OCI-M1 (cell line): ENCODE data around the gene NLRP1.
"Not testable (repeated sequence)": the region's sequence is repeated elsewhere in the genome, so short reads cannot be mapped to it uniquely, and the experiment has no call there.

Experiments used
- DNase-seq: peaks from one replicate; lab custom pipeline; 2025; lab: John Stamatoyannopoulos, UW

Gene NLRP1

DNA sequence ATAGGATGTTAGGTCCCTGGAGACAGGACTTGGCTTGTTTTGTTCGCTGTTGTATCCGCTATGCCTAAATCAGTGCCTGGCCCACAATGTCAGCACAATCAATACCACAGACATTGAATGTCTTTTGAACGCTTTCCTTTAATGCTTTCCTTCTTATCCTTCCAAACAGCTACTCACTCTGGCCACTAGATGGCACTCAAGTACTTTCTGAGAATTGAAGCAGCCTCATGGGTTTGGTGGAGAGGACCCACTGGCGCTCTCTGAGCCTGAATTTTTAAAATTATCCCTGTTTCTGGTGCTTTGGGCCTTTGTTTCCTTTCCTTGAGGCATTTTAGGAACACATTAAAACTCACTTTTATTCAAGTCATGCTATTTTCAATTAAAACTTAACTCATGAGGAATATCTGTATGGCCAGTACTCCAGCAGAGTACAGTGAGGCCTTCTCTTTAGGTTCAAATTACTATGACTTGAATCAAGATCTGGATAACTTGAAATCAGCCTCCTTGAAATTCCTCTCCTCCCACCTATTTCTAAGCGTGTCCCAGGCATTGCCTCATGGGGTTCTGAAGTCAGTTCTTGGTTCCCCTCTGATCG, 3.2 kb upstream of the NLRP1 start:
- peak; percentile 83 for DNase-seq

DNA sequence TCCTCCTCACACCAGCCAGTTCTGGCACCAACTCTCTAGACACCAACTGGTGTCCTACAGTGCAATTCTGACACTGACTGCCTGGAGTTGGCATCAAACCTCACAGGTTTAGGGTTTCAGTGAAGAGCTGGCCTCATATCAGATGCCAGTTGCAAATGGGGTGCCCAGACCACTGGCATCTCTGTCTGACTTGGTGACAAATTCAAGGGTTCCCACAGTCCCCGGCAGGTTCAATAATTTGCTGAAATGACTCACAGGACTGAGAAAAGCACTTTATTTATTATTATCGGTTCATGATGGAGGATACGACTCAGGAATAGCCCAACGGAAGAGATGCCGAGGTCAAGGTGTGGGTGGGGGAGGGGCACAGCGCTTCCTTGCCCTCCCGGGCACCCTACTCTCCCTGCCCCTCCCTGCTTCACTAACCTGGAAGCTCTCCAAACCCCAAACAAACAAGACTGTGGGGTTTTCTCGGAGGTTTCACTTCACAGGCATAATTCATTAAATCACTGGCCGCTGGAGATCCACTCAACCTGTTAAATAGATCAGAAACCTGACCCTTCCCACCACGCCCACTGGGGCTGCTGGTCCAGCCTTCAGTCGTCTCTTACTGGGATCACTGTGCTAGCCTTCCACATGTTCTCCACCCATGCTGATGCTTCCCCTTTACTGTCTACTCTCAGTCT, 1.7 kb upstream of the NLRP1 start:
- DNase-seq = no peak

DNA sequence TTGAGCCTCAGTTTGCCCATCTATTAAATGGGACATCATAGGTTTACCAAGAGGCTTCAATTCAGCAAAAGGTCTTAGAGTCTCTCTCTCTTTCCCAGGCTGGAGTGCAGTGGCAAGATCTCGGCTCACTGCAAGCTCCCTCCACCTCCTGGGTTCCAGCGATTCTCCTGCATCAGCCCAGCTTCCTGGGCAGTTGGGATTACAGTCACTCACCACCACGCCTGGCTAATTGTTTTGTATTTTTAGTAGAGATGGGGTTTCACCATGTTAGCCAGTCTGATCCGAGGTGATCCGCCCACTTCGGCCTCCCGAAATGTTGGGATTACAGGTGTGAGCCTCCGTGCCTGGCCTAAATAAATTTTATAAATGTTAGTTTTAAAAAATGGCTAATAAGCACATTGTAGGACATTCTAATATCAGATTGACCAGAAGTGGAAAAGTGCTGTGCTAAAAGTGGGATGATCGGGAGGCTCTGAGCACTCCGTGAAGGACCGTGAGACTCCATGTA, 1.0 kb upstream of the NLRP1 start:
- no peak for DNase-seq

DNA sequence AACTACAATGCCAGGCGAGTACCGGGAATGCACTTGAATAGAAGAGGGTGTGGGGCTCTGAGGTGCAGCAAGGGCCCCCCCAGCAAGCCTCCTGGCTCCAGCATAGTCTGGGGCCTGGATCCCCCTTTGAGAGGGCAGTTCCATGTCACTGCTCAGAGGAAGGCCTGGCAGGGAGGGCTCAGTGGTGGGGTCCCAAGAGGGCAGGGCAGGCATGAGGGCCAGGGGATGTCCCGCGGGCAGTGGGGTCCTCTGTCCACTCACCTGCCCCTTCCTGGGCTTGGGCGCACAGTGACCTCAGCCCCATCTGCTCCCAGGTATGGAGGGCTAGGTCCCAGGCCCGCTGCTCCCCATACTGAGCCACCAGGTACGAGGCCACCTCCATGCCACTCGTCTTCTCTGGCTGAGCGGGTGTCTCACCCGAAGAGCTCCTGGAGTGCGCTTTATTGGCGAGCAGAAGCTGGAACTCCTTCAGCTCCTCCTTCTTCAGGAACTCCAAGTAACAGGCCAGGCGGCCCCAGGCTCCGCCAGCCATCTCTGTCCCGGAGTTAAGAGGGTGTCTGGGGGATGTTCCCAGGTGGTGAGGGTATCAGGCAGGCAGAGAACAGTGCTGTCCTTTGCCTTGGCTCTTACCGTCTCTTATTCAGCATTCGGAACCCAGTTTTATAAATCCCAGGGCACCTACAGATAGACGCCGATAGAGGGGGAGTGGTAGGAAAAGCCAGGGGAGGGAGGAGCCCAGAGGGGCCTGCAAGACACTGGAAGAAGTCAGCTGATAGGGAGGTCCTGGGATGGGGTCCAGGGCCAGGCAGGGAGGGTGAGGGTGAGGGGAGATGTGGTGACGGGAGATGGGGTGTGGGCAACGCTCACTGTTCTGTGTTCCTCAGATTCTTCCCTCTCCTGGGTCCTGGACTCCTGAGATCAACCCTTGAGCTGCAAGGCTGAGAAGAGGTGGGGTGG, 605 bp downstream of the NLRP1 start:
- no peak for DNase-seq

DNA sequence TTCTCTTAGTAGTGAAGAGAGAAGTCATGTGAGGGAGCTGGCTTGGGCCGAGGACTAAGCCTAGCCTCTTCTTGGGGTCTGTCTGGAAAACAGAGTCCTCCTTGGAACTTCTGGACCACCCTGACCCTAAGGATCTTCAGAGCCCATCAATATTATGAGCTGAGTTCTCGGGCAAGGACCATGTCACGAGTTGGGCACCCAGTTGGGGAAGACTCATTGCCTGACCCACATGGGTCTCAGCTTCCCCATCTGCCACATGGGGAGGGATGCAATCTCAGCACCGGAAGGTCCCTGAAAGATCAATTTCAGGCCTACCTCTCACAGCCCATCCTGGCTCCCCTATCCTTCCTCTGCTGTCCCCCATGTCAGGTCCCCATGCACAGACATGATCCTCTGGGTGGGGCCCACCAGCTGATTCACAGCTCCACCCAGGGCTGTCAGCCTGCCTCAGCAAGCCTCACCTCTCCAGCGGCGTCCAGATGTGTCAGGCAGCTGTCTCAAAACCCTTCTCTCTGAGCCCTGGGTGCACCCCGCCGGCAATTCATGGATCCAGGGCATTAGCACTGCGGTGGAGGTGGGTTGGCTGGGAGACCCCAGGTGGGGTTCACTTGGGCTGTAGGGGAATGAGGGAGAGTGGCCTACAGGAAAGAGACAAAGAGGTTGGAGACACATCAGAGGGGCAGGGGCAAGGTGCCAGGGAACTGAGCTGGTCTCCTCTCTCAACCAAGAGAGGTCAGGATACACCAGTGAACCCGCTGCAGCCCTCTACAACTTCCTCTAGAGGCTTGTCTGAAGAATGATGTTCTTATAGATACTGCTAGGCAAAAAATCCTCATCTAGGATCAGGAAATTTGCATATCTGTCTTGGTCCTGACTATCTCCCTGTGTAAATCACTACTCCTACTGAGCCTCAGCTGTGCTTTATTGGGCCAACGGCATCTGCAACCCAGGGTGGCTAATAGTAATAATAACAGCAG, 1.8 kb downstream of the NLRP1 start:
- no peak for DNase-seq

DNA sequence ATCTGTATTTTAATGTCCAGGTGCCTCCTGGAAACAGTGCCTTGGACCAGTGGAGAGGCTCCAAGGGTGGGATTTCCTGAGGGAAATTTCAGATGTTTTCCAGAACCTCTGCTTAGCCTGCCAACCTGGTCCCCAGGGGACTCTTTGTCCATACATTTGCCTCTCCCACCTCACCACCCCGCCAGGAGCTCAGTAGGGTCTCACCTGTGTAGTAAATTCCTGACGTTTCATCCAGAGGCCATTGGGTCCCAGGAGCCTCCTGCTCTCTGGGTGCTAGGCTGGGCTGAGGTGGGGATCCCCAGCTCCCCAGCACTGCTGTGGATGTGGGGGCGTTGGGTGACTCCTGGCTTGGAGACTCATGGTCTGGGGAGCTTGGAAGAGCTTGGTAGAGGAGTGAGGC, 2.7 kb downstream of the NLRP1 start:
- DNase-seq = no peak

DNA sequence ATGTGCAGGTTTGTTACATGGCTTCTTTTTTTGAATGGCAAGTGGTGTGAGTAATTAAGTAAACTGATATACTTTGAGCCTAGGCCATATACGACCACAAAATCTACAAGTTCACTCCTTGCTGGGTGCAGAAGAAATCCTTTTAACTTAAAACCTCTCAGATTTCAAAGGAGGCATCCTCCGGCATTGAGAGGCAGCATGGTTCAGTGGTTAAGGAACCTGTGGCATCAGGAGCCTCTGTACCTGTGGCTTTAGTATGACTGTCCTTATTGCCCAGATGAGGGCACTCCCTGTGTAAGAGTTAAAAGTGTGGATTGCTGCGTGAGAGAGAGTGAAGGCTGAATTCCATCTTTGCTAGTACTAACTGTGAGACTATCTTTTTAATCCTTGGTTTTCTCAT, 3.3 kb downstream of the NLRP1 start:
- no peak for DNase-seq

DNA sequence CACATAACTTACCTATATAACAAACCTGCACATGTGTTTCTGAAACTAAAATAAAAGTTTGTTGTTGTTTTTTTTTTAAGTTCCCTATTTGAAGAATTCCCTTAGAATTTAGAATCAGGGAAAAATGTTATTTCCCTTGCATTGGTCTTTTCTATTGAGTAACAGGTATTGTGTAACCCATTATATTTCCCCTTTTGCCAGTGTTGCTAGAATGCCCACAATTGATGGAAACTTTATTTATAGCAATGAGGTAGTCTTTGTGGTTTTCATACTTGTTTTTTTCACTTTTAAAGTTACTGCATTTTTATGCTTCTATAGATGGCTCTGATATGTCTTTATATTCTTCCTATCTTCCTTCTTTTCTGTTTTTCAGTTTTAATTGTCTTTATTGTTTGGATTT, 3.9 kb downstream of the NLRP1 start:
- DNase-seq = peak; percentile 68

DNA sequence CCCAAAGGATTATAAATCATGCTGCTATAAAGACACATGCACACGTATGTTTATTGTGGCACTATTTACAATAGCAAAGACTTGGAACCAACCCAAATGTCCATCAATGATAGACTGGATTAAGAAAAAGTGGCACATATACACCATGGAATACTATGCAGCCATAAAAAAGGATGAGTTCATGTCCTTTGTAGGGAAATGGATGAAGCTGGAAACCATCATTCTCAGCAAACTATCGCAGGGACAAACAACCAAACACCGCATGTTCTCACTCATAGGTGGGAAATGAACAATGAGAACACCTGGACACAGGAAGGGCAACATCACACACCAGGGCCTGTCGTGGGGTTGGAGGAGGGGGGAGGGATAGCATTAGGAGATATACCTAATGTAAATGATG, 5.5 kb downstream of the NLRP1 start:
- not testable (repeated sequence) for DNase-seq

DNA sequence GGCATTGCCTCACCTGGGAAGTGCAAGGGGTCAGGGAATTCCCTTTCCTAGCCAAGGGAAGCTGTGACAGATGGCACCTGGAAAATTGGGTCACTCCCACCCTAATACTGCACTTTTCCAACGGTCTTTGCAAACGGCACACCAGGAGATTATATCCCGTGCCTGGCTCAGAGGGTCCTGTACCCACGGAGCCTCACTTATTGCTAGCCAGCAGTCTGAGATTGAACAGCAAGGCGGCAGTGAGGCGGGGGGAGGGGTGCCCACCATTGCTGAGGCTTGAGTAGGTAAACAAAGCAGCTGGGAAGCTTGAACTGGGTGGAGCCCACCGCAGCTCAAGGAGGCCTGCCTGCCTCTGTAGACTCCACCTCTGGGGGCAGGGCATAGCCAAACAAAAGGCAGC, 11.3 kb downstream of the NLRP1 start:
- not testable (repeated sequence) for DNase-seq

DNA sequence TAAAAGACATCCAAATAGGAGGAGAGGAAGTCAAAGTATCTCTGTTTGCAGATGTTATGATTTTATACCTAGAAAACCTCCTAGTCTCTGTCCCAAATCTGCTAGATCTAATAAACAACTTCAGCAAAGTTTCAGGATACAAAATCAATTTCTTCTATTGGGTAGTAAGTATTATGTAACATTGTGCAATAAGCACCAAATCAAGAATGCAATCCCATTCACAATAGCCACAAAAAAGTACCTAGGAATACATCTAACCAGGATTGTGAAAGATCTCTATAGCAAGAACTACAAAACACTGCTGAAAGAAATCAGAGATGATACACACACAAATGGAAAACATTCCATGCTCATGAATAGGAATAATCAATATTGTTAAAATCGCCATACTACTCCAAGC, 13.0 kb downstream of the NLRP1 start:
- DNase-seq = no peak

DNA sequence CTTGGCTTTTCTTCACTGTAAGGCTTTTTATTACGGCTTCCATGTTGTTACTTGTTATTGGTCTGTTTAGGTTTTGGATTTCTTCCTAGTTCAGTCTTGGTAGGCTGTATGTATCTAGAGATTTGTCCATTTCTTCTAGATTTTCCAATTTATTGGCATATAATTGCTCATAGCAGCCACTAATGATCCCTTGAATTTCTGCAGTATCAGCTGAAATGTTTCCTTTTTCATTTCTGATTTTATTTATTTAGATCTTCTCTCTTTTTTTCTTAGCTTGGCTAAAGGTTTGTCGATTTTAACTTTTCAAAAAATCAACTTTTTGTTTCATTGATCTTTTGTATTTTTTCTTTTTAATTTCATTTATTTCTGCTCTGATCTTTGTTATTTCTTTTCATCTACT, 18.5 kb downstream of the NLRP1 start:
- no peak for DNase-seq

DNA sequence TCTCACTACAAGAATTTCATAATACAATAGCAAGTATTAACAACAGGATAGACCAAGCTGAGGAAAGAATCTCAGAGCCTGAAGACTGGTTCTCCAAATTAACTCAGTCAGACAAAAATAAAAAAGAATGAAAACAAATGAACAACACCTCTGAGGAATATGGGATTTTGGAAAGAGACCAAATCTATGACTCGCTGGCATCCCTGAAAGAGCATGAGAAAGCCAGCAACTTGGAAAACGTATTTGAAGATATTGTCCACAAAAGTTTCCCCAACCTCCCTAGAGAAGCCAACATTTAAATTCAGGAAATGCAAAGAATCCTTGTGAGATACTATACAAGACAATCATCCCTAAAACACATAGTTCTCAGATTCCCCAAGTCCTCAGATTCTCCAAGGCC, 20.9 kb downstream of the NLRP1 start:
- DNase-seq = no peak

DNA sequence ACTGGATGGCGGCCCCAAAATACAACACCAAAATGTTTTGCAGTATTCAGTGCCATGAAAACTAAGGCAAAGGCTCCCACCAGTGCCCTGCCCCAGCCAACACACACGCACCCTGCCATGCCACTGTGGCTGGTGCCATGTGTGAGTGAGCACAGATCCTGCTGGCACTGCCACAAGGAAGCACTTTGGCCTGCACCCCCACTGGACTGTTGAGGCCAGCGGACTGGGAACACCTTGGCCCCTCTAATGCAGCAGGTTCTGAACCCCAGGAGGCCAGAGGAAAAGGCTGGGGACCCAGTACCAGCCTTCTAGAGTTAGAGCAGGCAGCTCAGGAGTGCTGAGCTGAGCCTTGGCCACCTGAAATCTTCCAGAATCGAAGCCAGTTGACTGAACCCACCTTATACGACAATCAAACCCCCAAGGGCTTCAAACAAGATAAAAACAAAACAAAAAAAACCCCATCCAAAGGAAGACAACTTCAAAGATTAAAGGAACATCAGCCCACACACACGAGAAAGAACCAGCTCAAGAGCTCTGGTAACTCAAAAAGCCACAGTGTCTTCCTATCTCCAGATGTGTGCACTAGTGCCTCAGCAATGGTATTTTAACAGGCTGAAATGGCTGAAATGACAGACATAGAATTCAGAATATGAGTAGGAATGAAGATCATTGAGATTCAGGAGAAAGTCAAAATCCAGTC, 21.5 kb downstream of the NLRP1 start:
- no peak for DNase-seq

DNA sequence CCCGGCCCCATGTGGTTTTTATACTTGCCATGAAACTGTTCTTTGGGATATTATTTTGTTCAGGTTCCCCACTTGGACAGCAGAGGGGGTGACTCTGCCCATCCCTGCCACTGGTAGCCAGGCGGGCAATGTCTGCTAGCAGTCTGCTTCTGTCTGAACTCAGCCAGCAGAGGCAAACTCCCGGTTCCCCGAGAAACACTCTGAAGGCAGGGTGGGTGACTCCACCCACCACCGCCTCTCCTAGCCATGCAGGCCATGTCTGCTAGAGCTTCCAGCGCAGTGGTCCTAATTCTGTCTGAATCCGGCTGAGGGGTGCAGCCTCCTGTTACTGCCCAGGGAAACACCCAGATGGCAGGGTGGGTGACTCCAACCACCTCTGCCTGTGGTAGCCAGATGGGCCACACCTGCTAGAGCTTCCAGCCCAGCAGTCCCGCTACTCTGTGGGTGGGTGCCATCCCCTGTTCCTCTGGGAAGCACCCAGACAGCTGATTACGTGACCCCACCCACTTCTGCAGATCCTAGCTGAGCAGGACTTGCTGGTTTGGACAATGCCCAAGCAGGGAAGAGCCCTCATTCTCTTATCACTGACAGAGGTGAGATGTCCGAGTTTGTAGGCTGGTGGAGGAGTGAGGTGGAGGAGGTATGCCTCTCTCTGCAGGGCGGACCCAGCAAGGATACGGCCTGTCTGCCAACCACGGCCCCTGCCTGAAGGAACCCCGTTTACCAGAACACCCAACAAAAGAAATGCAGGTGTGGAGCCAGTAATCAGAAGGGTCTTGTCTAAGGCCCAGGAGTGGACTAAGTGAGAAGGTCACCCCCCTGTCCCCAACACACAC, 22.4 kb downstream of the NLRP1 start:
- no peak for DNase-seq

DNA sequence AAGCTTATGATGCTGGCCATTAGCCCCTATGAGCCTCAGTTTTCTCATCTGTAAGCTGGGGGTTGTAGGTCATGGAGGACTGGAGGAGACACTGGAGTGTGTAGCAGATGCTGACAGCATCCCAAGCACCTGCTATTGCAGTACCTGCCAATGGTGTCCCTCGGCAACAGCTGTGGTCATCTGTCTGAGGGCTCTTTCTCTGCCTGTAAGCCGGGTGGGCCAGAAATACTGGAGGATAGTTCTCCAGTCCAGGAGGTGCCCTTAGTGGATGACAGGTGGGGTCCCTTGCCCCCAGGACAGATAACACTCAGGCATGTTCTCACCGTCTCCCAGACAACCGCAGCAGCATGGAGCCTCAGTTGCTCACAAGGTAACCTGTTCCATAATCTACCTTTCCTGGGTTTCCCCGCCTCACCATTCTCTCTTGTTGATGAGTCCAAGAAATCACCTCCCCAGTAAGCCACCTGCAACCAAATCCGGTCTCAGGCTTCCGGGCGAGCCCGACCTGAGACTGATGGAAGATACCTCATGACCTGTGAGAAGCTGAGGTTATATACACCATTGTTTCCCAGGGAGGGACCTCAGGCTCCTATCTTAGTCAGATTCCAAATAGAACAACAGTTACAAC, 23.8 kb downstream of the NLRP1 start:
- DNase-seq = no peak

DNA sequence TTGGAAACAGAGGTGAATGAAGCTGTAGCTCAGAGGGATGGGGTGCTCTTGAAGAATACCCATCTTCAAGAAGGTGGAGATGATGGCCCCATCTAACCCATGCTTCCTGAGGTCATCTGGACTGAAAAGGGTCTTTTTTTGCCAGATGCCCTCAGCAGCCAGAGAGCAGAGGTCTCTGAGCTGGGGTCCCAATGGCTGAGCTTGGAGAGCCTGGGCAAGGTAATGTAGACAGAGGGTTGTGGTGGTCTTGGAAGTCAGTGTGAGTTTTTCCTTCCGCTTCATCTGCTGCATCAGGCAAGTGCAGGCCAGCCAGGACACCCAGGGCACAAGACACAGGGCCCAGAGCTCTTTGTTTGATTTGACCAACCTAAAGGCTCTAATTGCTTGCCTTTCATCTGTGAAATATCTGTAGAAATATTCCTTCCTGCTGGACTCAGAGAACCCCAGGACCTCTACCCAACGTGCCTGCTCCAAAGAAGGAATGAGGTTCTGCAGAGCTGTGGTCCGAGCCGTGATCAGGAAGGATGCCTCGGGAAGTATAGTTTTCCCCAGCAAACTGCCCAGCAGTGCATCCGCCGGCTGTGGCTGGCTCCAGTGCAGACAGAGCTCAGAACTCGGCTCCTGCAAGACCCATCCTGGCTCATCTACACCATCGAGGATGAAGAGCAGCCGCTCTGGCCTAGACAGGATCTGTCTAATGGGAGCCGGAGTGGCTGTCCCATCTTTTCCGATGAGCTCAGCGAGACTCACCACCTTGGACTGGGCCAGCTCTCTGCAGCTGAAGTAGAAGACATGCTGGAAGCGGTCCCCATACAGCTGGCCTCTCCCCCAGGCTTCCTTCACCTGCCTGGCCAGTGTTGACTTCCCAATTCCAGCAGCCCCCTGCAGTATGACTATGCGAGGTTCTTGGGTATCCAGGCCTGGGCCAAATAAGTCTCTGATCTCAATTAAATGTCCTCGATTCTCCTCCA, 25.2 kb downstream of the NLRP1 start:
- DNase-seq = no peak

DNA sequence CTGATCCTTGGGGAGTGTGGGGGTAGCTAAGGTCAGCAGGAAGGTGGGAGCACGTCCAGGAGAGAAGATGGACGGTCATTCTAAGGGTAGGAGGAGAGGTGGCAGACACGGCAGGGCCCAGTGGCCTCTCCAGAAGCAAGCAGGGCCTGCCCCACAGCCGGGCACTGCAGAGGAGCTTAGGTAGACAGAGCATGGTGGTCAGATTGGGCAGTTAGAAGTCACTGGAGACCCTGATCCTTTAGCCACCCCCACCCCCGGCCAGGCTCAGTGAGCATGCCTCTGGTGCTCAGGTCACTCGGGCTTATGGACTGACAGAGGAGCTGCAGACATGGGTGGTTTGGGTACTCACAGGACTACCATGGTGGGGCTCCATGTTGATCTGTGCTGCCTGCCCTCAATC, 26.3 kb downstream of the NLRP1 start:
- no peak for DNase-seq
